ENCODE results near the gene MYH9. TPM values are rescaled to one million over a fixed set of nuclear protein-coding genes. Genes with fewer than 3 reads are reported as not detected.

Gene MYH9
- total RNA-seq, 1 experiment from 2014 or later: 323 TPM

- H3K9me3 ChIP-seq (ENCODE audit: low read depth, low read length, poor library complexity, severe bottlenecking): no peaks in the 10 kb centered on the region
- no TSS peak for BruUV-seq (replicated peaks)
- no peaks in the 10 kb centered on the region for H3K36me3 ChIP-seq (ENCODE audit: insufficient read depth, low read length, poor library complexity, severe bottlenecking)
- intact Hi-C loops (cut with micrococcal nuclease; ENCODE audit: unreplicated experiment): no loop called here
- peak; percentile 53 for DNase-seq (ENCODE audit: low spot score)
- CTCF ChIA-PET: no interaction called here
- H3K4me3 ChIP-seq (ENCODE audit: low read depth, low read length, poor library complexity, severe bottlenecking): no peak overlapping the region
- POLR2A ChIA-PET (ENCODE audit: low non-redundant PET): no interaction called here
- no peak for TF ChIP-seq EZH2 (IDR thresholded peaks at IDR 0.05; ENCODE audit: borderline replicate concordance, low read depth, low read length, poor library complexity, severe bottlenecking)
- TF ChIP-seq CTCF (conservative IDR thresholded peaks at IDR 0.05; ENCODE audit: low read depth, low read length): no peak
- no peaks in the 10 kb centered on the region for H3K27me3 ChIP-seq (replicated peaks; ENCODE audit: insufficient read depth, low read depth, low read length, poor library complexity)
- H3K4me1 ChIP-seq (ENCODE audit: insufficient read depth, low read length, poor library complexity, severe bottlenecking): peaks cover 26% of the 10 kb centered on the region
- peak overlapping the region; percentile 52 for H3K27ac ChIP-seq (ENCODE audit: low read depth, low read length, poor library complexity, severe bottlenecking)
Observed at GRCh38 chr22:36379593-36380361, 8.0 kb downstream of the MYH9 start.

DNA sequence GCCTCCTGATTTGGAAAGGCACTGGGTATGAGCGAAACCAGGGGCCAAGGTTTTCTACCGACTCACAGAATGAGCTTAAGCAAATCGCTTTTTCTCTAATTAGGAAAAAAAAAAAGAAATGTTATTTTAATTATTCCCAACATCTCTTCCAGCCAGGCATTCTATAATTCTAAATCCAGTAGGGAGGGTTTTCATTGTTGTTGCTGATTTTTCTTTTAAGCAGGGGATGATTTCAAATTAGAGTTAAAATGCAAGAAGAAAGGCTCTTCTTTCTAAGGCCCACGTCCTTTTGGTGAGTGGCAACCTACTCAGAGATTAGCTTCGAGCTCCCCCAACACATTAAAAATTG lies 8.9 kb downstream of the MYH9 start:
- peak overlapping the region; percentile 33 for H3K27ac ChIP-seq (ENCODE audit: low read depth, low read length, poor library complexity, severe bottlenecking)
- peaks cover 23% of the 10 kb centered on the region for H3K4me1 ChIP-seq (ENCODE audit: insufficient read depth, low read length, poor library complexity, severe bottlenecking)
- POLR2A ChIA-PET (ENCODE audit: low non-redundant PET): interaction anchor here (0.7 kb wide), 1 partner anchor 120 kb away, joined by 6 read pairs; no protein-coding TSS in a partner anchor

DNA sequence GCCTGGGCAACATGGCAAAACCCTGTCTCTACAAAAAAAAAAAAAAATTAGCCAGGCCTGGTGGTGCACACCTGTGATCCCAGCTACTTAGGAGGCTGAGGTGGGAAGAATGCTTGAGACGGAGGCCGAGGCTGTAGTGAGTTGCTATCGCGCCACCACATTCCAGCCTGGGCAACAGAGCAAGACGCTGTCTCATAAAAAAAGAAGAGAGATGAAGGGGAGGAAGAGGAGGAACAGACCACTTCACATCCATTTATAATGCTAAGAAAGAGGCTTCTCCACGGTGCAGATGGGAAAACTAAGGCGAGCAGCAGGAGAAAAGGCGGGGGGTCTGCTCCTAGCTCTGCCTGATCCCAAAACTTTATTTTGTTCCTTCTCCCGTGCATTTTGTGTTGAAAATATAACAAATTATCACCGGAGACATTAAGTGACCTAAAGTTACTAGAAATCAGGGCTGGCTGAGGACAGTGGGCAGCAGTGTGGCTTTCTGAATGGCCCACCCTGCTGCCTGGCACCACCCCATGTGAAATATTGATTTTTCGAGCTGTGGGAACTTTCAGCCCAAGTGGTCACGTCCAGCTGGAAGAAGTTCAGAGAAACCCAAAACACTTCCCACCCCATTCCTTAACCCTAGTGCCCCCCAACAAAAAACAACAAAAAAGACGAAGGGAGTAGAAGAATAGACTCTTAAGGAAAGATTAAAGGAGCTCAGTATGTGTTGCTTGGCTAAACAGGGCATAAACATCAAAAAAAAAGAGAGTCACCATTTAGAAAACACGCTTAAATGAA lies 9.5 kb downstream of the MYH9 start:
- CTCF ChIA-PET: interaction anchor here (1.1 kb wide), 1 partner anchor 43 kb away, joined by 3 read pairs; no protein-coding TSS in a partner anchor
- intact Hi-C loops (cut with micrococcal nuclease; ENCODE audit: unreplicated experiment): no loop called here
- H3K36me3 ChIP-seq (ENCODE audit: insufficient read depth, low read length, poor library complexity, severe bottlenecking): no peaks in the 10 kb centered on the region
- peak overlapping the region; percentile 33 for H3K27ac ChIP-seq (ENCODE audit: low read depth, low read length, poor library complexity, severe bottlenecking)
- peaks cover 23% of the 10 kb centered on the region for H3K4me1 ChIP-seq (ENCODE audit: insufficient read depth, low read length, poor library complexity, severe bottlenecking)
- no peak for DNase-seq (ENCODE audit: low spot score)
- no peak for TF ChIP-seq CTCF (conservative IDR thresholded peaks at IDR 0.05; ENCODE audit: low read depth, low read length)
- no peak for TF ChIP-seq EZH2 (IDR thresholded peaks at IDR 0.05; ENCODE audit: borderline replicate concordance, low read depth, low read length, poor library complexity, severe bottlenecking)
- POLR2A ChIA-PET (ENCODE audit: low non-redundant PET): interaction anchor here (0.7 kb wide), 1 partner anchor 120 kb away, joined by 6 read pairs; no protein-coding TSS in a partner anchor
- BruUV-seq (replicated peaks): no TSS peak
- no peak overlapping the region for H3K4me3 ChIP-seq (ENCODE audit: low read depth, low read length, poor library complexity, severe bottlenecking)
- no peaks in the 10 kb centered on the region for H3K27me3 ChIP-seq (replicated peaks; ENCODE audit: insufficient read depth, low read depth, low read length, poor library complexity)
- no peaks in the 10 kb centered on the region for H3K9me3 ChIP-seq (ENCODE audit: low read depth, low read length, poor library complexity, severe bottlenecking)

More for the DNA sequence above, 8.9 kb downstream of the MYH9 start:
- no TSS peak for BruUV-seq (replicated peaks)
- H3K36me3 ChIP-seq (ENCODE audit: insufficient read depth, low read length, poor library complexity, severe bottlenecking): no peaks in the 10 kb centered on the region
- no peak for TF ChIP-seq CTCF (conservative IDR thresholded peaks at IDR 0.05; ENCODE audit: low read depth, low read length)
- no peak for TF ChIP-seq EZH2 (IDR thresholded peaks at IDR 0.05; ENCODE audit: borderline replicate concordance, low read depth, low read length, poor library complexity, severe bottlenecking)
- CTCF ChIA-PET: no interaction called here
- H3K27me3 ChIP-seq (replicated peaks; ENCODE audit: insufficient read depth, low read depth, low read length, poor library complexity): no peaks in the 10 kb centered on the region
- no peak for DNase-seq (ENCODE audit: low spot score)
- no peak overlapping the region for H3K4me3 ChIP-seq (ENCODE audit: low read depth, low read length, poor library complexity, severe bottlenecking)
- intact Hi-C loops (cut with micrococcal nuclease; ENCODE audit: unreplicated experiment): no loop called here
- H3K9me3 ChIP-seq (ENCODE audit: low read depth, low read length, poor library complexity, severe bottlenecking): no peaks in the 10 kb centered on the region

All from A673 (cell line).